HG03342 (cell line): ENCODE data around the gene POLE.

Experiments used
- ATAC-seq: cut with Tn5 transposase; IDR thresholded peaks from one replicate; pipeline ENCODE4 v1.9.1; 2021; ENCODE audit warnings: mild to moderate bottlenecking, moderate library complexity; ENCODE audit not compliant: unreplicated experiment

POLE gene

GRCh38 chr12:132687211-132688164 is at the start of gene POLE, which contains the start of gene PXMP2:
Gene POLE (minus strand): TSS chr12:132687342. CDS start chr12:132687315, 27 bp downstream.
Gene PXMP2 (plus strand): TSS chr12:132687587. CDS start chr12:132687671, 84 bp downstream.
- ATAC-seq = peak; percentile 92

GRCh38 chr12:132736913-132737312 is 49.8 kb upstream of the POLE start:
- no peak for ATAC-seq

- ATAC-seq = no peak
Observed at GRCh38 chr12:132736378-132736777, 49.2 kb upstream of the POLE start.

- no peak for ATAC-seq
Observed at GRCh38 chr12:132735496-132735895, 48.4 kb upstream of the POLE start.

- ATAC-seq = no peak
Observed at GRCh38 chr12:132734206-132734605, 47.1 kb upstream of the POLE start.

GRCh38 chr12:132731574-132731973 is 44.4 kb upstream of the POLE start:
- ATAC-seq = no peak

- no peak for ATAC-seq
Observed at GRCh38 chr12:132730353-132730752, 43.2 kb upstream of the POLE start.

GRCh38 chr12:132729541-132730320 is 42.6 kb upstream of the POLE start:
- no peak for ATAC-seq

GRCh38 chr12:132728502-132728901 is 41.4 kb upstream of the POLE start:
- ATAC-seq = no peak

- no peak for ATAC-seq
Observed at GRCh38 chr12:132727091-132727794, 40.1 kb upstream of the POLE start.

- ATAC-seq = no peak
Observed at GRCh38 chr12:132726386-132726785, 39.2 kb upstream of the POLE start.

- no peak for ATAC-seq
Observed at GRCh38 chr12:132724506-132725241, 37.5 kb upstream of the POLE start.

- ATAC-seq = no peak
Observed at GRCh38 chr12:132723764-132724140, 36.6 kb upstream of the POLE start.

GRCh38 chr12:132723015-132723763 is 36.0 kb upstream of the POLE start:
- no peak for ATAC-seq

GRCh38 chr12:132720606-132721345 is 33.6 kb upstream of the POLE start:
- ATAC-seq = no peak

GRCh38 chr12:132719954-132720324 is 32.8 kb upstream of the POLE start:
- no peak for ATAC-seq

GRCh38 chr12:132719141-132719953 is 32.2 kb upstream of the POLE start:
- ATAC-seq = no peak

- no peak for ATAC-seq
Observed at GRCh38 chr12:132718644-132719043, 31.5 kb upstream of the POLE start.
